Glutamatergic neuron (in vitro differentiated cells): ENCODE results near the gene DGKB. TPM values are rescaled to one million over a fixed set of nuclear protein-coding genes. Genes with fewer than 3 reads are reported as not detected.

Experiments used
- DNase-seq: peaks from one replicate; pipeline ENCODE4 v3.0.0; 2022
- H3K27ac Mint-ChIP-seq: one replicate; pipeline ENCODE4 v1.8.0; 2020; ENCODE audit warnings: mild to moderate bottlenecking, mixed read lengths, inconsistent platforms; ENCODE audit not compliant: unreplicated experiment
- H3K27me3 Mint-ChIP-seq: one replicate; pipeline ENCODE4 v1.8.0; 2020; ENCODE audit warnings: mild to moderate bottlenecking, moderate library complexity, mixed read lengths, inconsistent platforms; ENCODE audit not compliant: unreplicated experiment
- H3K36me3 Mint-ChIP-seq: one replicate; pipeline ENCODE4 v1.8.0; 2020; ENCODE audit warnings: mild to moderate bottlenecking, mixed read lengths, inconsistent platforms; ENCODE audit not compliant: unreplicated experiment
- H3K4me1 Mint-ChIP-seq: one replicate; pipeline ENCODE4 v1.8.0; 2020; ENCODE audit warnings: mild to moderate bottlenecking, low read depth, mixed read lengths, inconsistent platforms; ENCODE audit not compliant: unreplicated experiment
- H3K4me3 Mint-ChIP-seq: one replicate; pipeline ENCODE4 v1.8.0; 2020; ENCODE audit warnings: mild to moderate bottlenecking, mixed read lengths, inconsistent platforms; ENCODE audit not compliant: unreplicated experiment
- H3K9me3 Mint-ChIP-seq: one replicate; pipeline ENCODE4 v1.8.0; 2020; ENCODE audit warnings: mild to moderate bottlenecking, moderate library complexity, mixed read lengths, inconsistent platforms; ENCODE audit not compliant: unreplicated experiment
- CTCF ChIP-seq: fragments of 200-600 bp; sonication (generic); IDR thresholded peaks from one replicate; pipeline ENCODE4 v1.5.0; 2021; ENCODE audit not compliant: partially characterized antibody, unreplicated experiment
- total RNA-seq: library from RNA; stranded (reverse); fragmentation: NEBNext Ultra II Directional; extraction: Animal tissue kit (Norgen Biotek cat#: 25700); gene quantifications from one replicate; pipeline ENCODE4 v1.2.1, GENCODE V29; 2021; ENCODE audit not compliant: unreplicated experiment

Gene DGKB
- total RNA-seq, 1 donor from 2014 or later = 57.8 TPM

GRCh38 chr7:14871880-14872279 is 30.7 kb downstream of the DGKB start:
- Mint-ChIP-seq H3K4me3 (no peak overlapping the region), H3K9me3 (no peaks in the 10 kb centered on the region), H3K36me3 (no peaks in the 10 kb centered on the region), H3K27ac (no peak overlapping the region), H3K27me3 (no peaks in the 10 kb centered on the region), H3K4me1 (peaks cover 2% of the 10 kb centered on the region)
- no peak for TF ChIP-seq CTCF
- no peak for DNase-seq

- Mint-ChIP-seq H3K27me3 (no peaks in the 10 kb centered on the region), H3K36me3 (no peaks in the 10 kb centered on the region), H3K4me1 (no peaks in the 10 kb centered on the region), H3K9me3 (no peaks in the 10 kb centered on the region), H3K4me3 (no peak overlapping the region), H3K27ac (no peak overlapping the region)
- no peak for TF ChIP-seq CTCF
- no peak for DNase-seq
Observed at GRCh38 chr7:14870394-14870793, 32.2 kb downstream of the DGKB start.

- Mint-ChIP-seq H3K27ac (no peak overlapping the region), H3K36me3 (no peaks in the 10 kb centered on the region), H3K4me3 (no peak overlapping the region), H3K27me3 (no peaks in the 10 kb centered on the region), H3K9me3 (no peaks in the 10 kb centered on the region), H3K4me1 (no peaks in the 10 kb centered on the region)
- TF ChIP-seq CTCF = no peak
- no peak for DNase-seq
Observed at GRCh38 chr7:14868937-14869336, 33.6 kb downstream of the DGKB start.

GRCh38 chr7:14861456-14861855 is 41.1 kb downstream of the DGKB start:
- Mint-ChIP-seq H3K9me3 (no peaks in the 10 kb centered on the region), H3K36me3 (no peaks in the 10 kb centered on the region), H3K27me3 (peaks cover 2% of the 10 kb centered on the region), H3K27ac (no peak overlapping the region), H3K4me1 (no peaks in the 10 kb centered on the region), H3K4me3 (no peak overlapping the region)
- no peak for TF ChIP-seq CTCF
- DNase-seq = no peak

- H3K36me3 Mint-ChIP-seq = no peaks in the 10 kb centered on the region
- no peaks in the 10 kb centered on the region for H3K4me1 Mint-ChIP-seq
- H3K9me3 Mint-ChIP-seq = no peaks in the 10 kb centered on the region
- no peak for TF ChIP-seq CTCF
- H3K27me3 Mint-ChIP-seq = peaks cover 2% of the 10 kb centered on the region
- H3K4me3 Mint-ChIP-seq = no peak overlapping the region
- no peak overlapping the region for H3K27ac Mint-ChIP-seq
- no peak for DNase-seq
Observed at GRCh38 chr7:14859267-14859666, 43.3 kb downstream of the DGKB start.
